ENCODE measurements around the gene SLC51B. TPM values are rescaled to one million over a fixed set of nuclear protein-coding genes. Genes with fewer than 3 reads are reported as not detected.
"Not testable (repeated sequence)": the region's sequence is repeated elsewhere in the genome, so short reads cannot be mapped to it uniquely, and the experiment has no call there.

SLC51B gene
- total RNA-seq, 1 donor from 2014 or later, result not detected

DNA sequence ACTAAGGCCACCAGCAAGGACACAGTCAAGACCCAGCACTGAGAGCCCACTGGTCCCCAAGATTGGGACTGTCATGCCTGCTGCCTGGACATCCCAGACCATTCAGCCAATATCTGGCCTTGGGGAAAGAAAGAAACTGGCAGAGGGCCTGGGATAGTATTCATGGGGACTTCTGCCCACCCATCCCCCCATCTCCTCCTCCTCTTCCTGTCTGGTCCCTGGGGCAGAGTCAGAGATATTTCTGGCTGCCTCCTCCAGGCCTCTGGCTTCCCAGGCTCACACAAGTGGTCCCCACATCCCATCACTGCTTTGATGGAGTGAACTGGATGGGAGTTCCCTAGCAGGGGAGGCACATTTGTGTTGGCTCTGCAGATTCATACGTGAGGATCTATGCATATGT, 26.8 kb downstream of the SLC51B start:
- H3K4me3 ChIP-seq (ENCODE audit: low read depth, low read length), result no peak overlapping the region
- no peak for TF ChIP-seq CTCF (IDR thresholded peaks at IDR 0.05; ENCODE audit: insufficient read depth, low read length, severe bottlenecking)
- FAIRE-seq (no peak), DNase-seq (ENCODE audit: low read depth) (no peak)
- H3K36me3 ChIP-seq (ENCODE audit: control insufficient read depth, insufficient read depth, low read length), result no peaks in the 10 kb centered on the region
- H3K27me3 ChIP-seq (ENCODE audit: control insufficient read depth, insufficient read depth, low read length), result peaks cover 9% of the 10 kb centered on the region

DNA sequence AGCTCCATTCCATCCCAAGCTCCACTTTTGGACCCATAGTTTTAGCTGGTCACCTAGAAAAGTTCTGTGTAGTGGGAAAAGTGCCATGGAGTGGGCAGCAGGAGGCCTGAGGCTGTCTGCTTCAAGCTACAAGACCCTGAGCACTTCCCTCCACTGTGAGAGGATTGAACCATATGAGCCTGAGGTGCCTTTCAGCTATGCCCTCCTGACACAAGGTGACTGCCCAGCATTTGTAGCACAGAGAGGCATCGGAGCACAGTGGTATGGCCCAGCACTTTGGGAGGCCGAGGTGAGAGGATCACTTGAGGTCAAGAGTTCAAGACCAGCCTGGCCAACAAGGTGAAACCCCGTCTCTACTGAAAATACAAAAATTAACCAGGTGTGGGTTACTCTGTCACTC, 27.4 kb downstream of the SLC51B start:
- DNase-seq (ENCODE audit: low read depth) (no peak), FAIRE-seq (no peak)
- no peak overlapping the region for H3K4me3 ChIP-seq (ENCODE audit: low read depth, low read length)
- TF ChIP-seq CTCF (IDR thresholded peaks at IDR 0.05; ENCODE audit: insufficient read depth, low read length, severe bottlenecking), result no peak
- no peaks in the 10 kb centered on the region for H3K36me3 ChIP-seq (ENCODE audit: control insufficient read depth, insufficient read depth, low read length)
- peaks cover 4% of the 10 kb centered on the region for H3K27me3 ChIP-seq (ENCODE audit: control insufficient read depth, insufficient read depth, low read length)

DNA sequence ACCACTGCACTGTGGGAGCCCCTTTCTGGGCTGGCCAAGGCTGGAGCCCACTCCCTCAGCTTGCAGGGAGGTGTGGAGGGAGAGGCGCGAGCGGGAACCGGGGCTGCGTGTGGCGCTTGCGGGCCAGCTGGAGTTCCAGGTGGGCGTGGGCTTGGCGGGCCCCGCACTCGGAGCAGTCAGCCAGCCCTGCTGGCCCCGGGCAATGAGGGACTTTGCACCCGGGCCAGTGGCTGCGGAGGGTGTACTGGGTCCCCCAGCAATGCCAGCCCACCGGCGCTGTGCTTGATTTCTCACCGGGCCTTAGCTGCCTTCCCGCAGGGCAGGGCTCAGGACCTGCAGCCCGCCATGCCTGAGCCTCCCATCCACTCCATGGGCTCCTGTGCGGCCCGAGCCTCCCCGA, 29.8 kb downstream of the SLC51B start:
- not testable (repeated sequence) for DNase-seq (ENCODE audit: low read depth); H3K36me3 ChIP-seq (ENCODE audit: control insufficient read depth, insufficient read depth, low read length); H3K27me3 ChIP-seq (ENCODE audit: control insufficient read depth, insufficient read depth, low read length); H3K4me3 ChIP-seq (ENCODE audit: low read depth, low read length); FAIRE-seq

GRCh38 chr15:65075607-65076395, 30.6 kb downstream of the SLC51B start:
- not testable (repeated sequence) for DNase-seq (ENCODE audit: low read depth); FAIRE-seq; H3K36me3 ChIP-seq (ENCODE audit: control insufficient read depth, insufficient read depth, low read length); H3K27me3 ChIP-seq (ENCODE audit: control insufficient read depth, insufficient read depth, low read length); H3K4me3 ChIP-seq (ENCODE audit: low read depth, low read length)

- no peak for FAIRE-seq
- TF ChIP-seq CTCF (IDR thresholded peaks at IDR 0.05; ENCODE audit: insufficient read depth, low read length, severe bottlenecking), result no peak
- no peak within 1 kb of the TSS for H3K4me3 ChIP-seq (ENCODE audit: low read depth, low read length)
- no peaks in the 10 kb centered on the region for H3K36me3 ChIP-seq (ENCODE audit: control insufficient read depth, insufficient read depth, low read length)
- no peaks in the 10 kb centered on the region for H3K27me3 ChIP-seq (ENCODE audit: control insufficient read depth, insufficient read depth, low read length)
- no peak for DNase-seq (ENCODE audit: low read depth)
Observed at GRCh38 chr15:65076486-65077290, 31.5 kb downstream of the SLC51B start, which contains the start of gene KBTBD13. Gene KBTBD13, plus strand, starts transcription at chr15:65076746. Its CDS starts 70 bp downstream, at chr15:65076816.

DNA sequence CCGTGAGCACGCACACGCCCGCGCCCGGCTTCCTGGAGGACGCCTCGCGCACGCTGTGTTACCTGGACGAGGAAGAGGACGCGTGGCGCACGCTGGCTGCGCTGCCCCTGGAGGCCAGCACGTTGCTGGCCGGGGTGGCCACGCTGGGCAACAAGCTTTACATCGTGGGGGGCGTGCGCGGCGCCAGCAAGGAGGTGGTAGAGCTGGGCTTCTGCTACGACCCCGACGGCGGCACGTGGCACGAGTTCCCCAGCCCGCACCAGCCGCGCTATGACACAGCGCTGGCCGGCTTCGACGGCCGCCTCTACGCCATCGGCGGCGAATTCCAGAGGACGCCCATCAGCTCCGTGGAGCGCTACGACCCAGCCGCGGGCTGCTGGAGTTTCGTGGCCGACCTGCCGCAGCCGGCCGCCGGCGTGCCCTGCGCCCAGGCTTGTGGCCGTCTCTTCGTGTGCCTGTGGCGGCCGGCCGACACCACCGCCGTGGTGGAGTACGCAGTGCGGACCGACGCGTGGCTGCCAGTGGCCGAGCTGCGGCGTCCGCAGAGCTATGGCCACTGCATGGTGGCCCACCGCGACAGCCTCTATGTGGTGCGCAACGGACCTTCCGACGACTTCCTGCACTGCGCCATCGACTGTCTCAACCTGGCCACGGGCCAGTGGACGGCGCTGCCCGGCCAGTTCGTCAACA, 32.2 kb downstream of the SLC51B start:
- FAIRE-seq (no peak), DNase-seq (ENCODE audit: low read depth) (no peak)
- no peaks in the 10 kb centered on the region for H3K27me3 ChIP-seq (ENCODE audit: control insufficient read depth, insufficient read depth, low read length)
- no peaks in the 10 kb centered on the region for H3K36me3 ChIP-seq (ENCODE audit: control insufficient read depth, insufficient read depth, low read length)
- TF ChIP-seq CTCF (IDR thresholded peaks at IDR 0.05; ENCODE audit: insufficient read depth, low read length, severe bottlenecking), result no peak
- H3K4me3 ChIP-seq (ENCODE audit: low read depth, low read length), result no peak overlapping the region
